Transverse colon (tissue), 4 donors: ENCODE results near the gene SORD.
"Not testable (repeated sequence)": the region's sequence is repeated elsewhere in the genome, so short reads cannot be mapped to it uniquely, and the experiment has no call there.

Experiments used
- CTCF ChIP-seq, 5 experiments: fragments of 200-600 bp in 3 of 5; fragments of 450-650 bp in 2 of 5; sonication (generic) in 3 of 5; IDR thresholded peaks; 1 replicate in 2 of 5; 2 replicates in 3 of 5; pipeline ENCODE4 v1.5.1; 2016 to 2017; ENCODE audit warnings: antibody characterized with exemption in 5 of 5, inconsistent platforms in 3 of 5, mild to moderate bottlenecking in 2 of 5, moderate library complexity in 1 of 5
- POLR2A ChIP-seq: fragments of 450-650 bp; IDR thresholded peaks from one replicate; pipeline ENCODE4 v1.6.1; 2016; ENCODE audit warnings: antibody characterized with exemption, mild to moderate bottlenecking, moderate library complexity
- POLR2AphosphoS5 ChIP-seq, 3 donors: sonication (generic); formaldehyde crosslinking; IDR thresholded peaks; one replicate each; pipeline ENCODE4 v1.6.1; 2016; ENCODE audit warnings: antibody characterized with exemption in 3 of 3

DNA sequence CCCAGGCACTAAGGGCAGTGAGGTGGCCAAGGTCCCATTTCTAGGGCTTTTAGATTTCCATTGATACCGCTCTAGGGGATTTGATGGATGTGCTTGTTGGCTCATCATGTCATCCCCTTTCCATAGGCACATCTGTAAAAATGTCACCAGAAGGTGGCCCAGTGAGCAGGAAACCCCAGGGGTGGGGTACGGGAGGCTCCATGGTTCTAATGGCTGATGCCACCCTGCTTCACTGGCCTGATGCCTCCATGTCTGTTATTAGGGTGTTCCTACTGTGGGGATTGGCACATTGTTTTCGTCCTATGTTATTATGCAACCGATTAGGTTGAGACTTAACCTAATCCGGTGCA lies 34.1 kb upstream of the SORD start:
- not testable (repeated sequence) for TF ChIP-seq CTCF (IDR thresholded peaks at IDR 0.05); POLR2AphosphoS5 (IDR thresholded peaks at IDR 0.05); POLR2A
